H9 (cell line): ENCODE data around the gene XIRP2. TPM values are rescaled to one million over a fixed set of nuclear protein-coding genes. Genes with fewer than 3 reads are reported as not detected.
A peak's percentile ranks its signal among the peaks of the same experiment; 100 is the strongest.

Source experiments
- DNase-seq: peaks from one replicate; pipeline ENCODE4 v3.0.0-alpha.2; 2017
- H2AFZ ChIP-seq: one replicate; pipeline ENCODE4 v1.6.1; 2013; ENCODE audit warnings: mild to moderate bottlenecking, low read length, control low read depth, moderate library complexity
- H2AK5ac ChIP-seq: 2 replicates; pipeline ENCODE4 v1.6.1; 2013; ENCODE audit warnings: low read length, control low read depth, mixed read lengths; ENCODE audit not compliant: insufficient read length
- H2BK120ac ChIP-seq: one replicate; pipeline ENCODE4 v1.6.1; 2013; ENCODE audit warnings: low read depth, mild to moderate bottlenecking, low read length, control low read depth, inconsistent platforms; ENCODE audit not compliant: poor library complexity, severe bottlenecking
- H2BK12ac ChIP-seq: 2 replicates; pipeline ENCODE4 v1.6.1; 2013; ENCODE audit warnings: low read length, control low read depth, mixed read lengths, low read depth; ENCODE audit not compliant: insufficient read length
- H2BK15ac ChIP-seq: 2 replicates; pipeline ENCODE4 v1.6.1; 2013; ENCODE audit warnings: low read depth, low read length, control low read depth
- H2BK20ac ChIP-seq: one replicate; pipeline ENCODE4 v1.6.1; 2013; ENCODE audit warnings: low read depth, mild to moderate bottlenecking, low read length, control low read depth, inconsistent platforms; ENCODE audit not compliant: poor library complexity, severe bottlenecking
- H2BK5ac ChIP-seq: 2 replicates; pipeline ENCODE4 v1.6.1; 2013; ENCODE audit warnings: low read length, control low read depth, mixed read lengths; ENCODE audit not compliant: insufficient read length
- H3K14ac ChIP-seq: 2 replicates; pipeline ENCODE4 v1.6.1; 2013; ENCODE audit warnings: low read length, control low read depth; ENCODE audit not compliant: insufficient read depth
- H3K18ac ChIP-seq: 2 replicates; pipeline ENCODE4 v1.6.1; 2013; ENCODE audit warnings: low read depth, mild to moderate bottlenecking, mixed read lengths, low read length, control low read depth; ENCODE audit not compliant: insufficient read length
- H3K23ac ChIP-seq: 2 replicates; pipeline ENCODE4 v1.6.1; 2013; ENCODE audit warnings: low read length, control low read depth, mixed read lengths, low read depth; ENCODE audit not compliant: insufficient read length
- H3K23me2 ChIP-seq: 2 replicates; pipeline ENCODE4 v1.6.1; 2013; ENCODE audit warnings: low read depth, mild to moderate bottlenecking, mixed read lengths, low read length, control low read depth; ENCODE audit not compliant: insufficient read length, poor library complexity, severe bottlenecking
- H3K27ac ChIP-seq: 2 replicates; pipeline ENCODE4 v1.5.1; 2013; ENCODE audit warnings: low read length, control low read depth, mixed read lengths, low read depth; ENCODE audit not compliant: insufficient read length
- H3K27me3 ChIP-seq: 2 replicates; pipeline ENCODE4 v1.6.1; 2013; ENCODE audit warnings: low read length, control low read depth, inconsistent platforms; ENCODE audit not compliant: insufficient read depth
- H3K4ac ChIP-seq: 2 replicates; pipeline ENCODE4 v1.6.1; 2013; ENCODE audit warnings: low read depth, mild to moderate bottlenecking, control low read depth, inconsistent platforms, low read length, moderate library complexity
- H3K4me1 ChIP-seq: 2 replicates; pipeline ENCODE4 v1.6.1; 2013; ENCODE audit warnings: low read length, control low read depth, inconsistent platforms; ENCODE audit not compliant: insufficient read depth
- H3K4me2 ChIP-seq: 2 replicates; pipeline ENCODE4 v1.6.1; 2013; ENCODE audit warnings: low read length, control low read depth, mixed read lengths; ENCODE audit not compliant: insufficient read length, insufficient read depth
- H3K56ac ChIP-seq: 2 replicates; pipeline ENCODE4 v1.6.1; 2013; ENCODE audit warnings: low read depth, mild to moderate bottlenecking, mixed read lengths, low read length, control low read depth; ENCODE audit not compliant: insufficient read length
- H3K79me1 ChIP-seq: 2 replicates; pipeline ENCODE4 v1.6.1; 2013; ENCODE audit warnings: low read depth, mild to moderate bottlenecking, moderate library complexity, low read length, control low read depth, inconsistent platforms; ENCODE audit not compliant: insufficient read depth, poor library complexity, severe bottlenecking
- H3K79me2 ChIP-seq: 2 replicates; pipeline ENCODE4 v1.6.1; 2013; ENCODE audit warnings: low read length, control low read depth, inconsistent platforms; ENCODE audit not compliant: insufficient read depth
- H3K9ac ChIP-seq: 2 replicates; pipeline ENCODE4 v1.6.1; 2013; ENCODE audit warnings: low read length, control low read depth, mixed read lengths; ENCODE audit not compliant: insufficient read length; ENCODE audit errors: extremely low read depth
- H3K9me3 ChIP-seq: one replicate; pipeline ENCODE4 v1.6.1; 2013; ENCODE audit warnings: low read depth, low read length, inconsistent platforms; ENCODE audit not compliant: control insufficient read depth
- H3T11ph ChIP-seq: one replicate; pipeline ENCODE4 v1.6.1; 2013; ENCODE audit warnings: mild to moderate bottlenecking, low read length, control low read depth, inconsistent platforms
- H4K20me1 ChIP-seq: one replicate; pipeline ENCODE4 v1.6.1; 2013; ENCODE audit not compliant: control insufficient read depth, insufficient read length, insufficient read depth
- H4K5ac ChIP-seq: 2 replicates; pipeline ENCODE4 v1.6.1; 2013; ENCODE audit warnings: low read depth, mild to moderate bottlenecking, mixed read lengths, low read length, control low read depth; ENCODE audit not compliant: insufficient read length
- H4K8ac ChIP-seq: replicated peaks from 2 replicates; pipeline ENCODE4 v1.6.1; 2013; ENCODE audit warnings: low read length, control low read depth, mixed read lengths, low read depth; ENCODE audit not compliant: insufficient read length
- H4K91ac ChIP-seq: 2 replicates; pipeline ENCODE4 v1.6.1; 2013; ENCODE audit warnings: low read depth, mild to moderate bottlenecking, moderate library complexity, mixed read lengths, low read length, control low read depth; ENCODE audit not compliant: insufficient read length
- H3K27ac Mint-ChIP-seq, 3 experiments: 2 replicates in 2 of 3; 3 replicates in 1 of 3; pipeline ENCODE4 v1.8.0; 2020 to 2021; ENCODE audit warnings: mixed read lengths in 3 of 3, mild to moderate bottlenecking in 1 of 3, moderate library complexity in 1 of 3
- H3K27me3 Mint-ChIP-seq: 2 replicates; pipeline ENCODE4 v1.8.0; 2021; ENCODE audit warnings: low read depth, mild to moderate bottlenecking, moderate library complexity, mixed read lengths
- H3K36me3 Mint-ChIP-seq, 3 experiments: 2 replicates in 2 of 3; 3 replicates in 1 of 3; pipeline ENCODE4 v1.8.0; 2020 to 2021; ENCODE audit warnings: low read depth in 3 of 3, mixed read lengths in 3 of 3; ENCODE audit not compliant: insufficient read depth in 1 of 3
- H3K4me1 Mint-ChIP-seq, 2 experiments: 2 replicates each; pipeline ENCODE4 v1.8.0; 2020; ENCODE audit warnings: mixed read lengths in 2 of 2
- H3K4me3 Mint-ChIP-seq, 2 experiments: 2 replicates in 1 of 2; 3 replicates in 1 of 2; pipeline ENCODE4 v1.8.0; 2020 to 2021; ENCODE audit warnings: mild to moderate bottlenecking in 2 of 2, mixed read lengths in 2 of 2, moderate library complexity in 1 of 2
- H3K9me3 Mint-ChIP-seq, 2 experiments: 2 replicates in 1 of 2; 3 replicates in 1 of 2; pipeline ENCODE4 v1.8.0; 2020; ENCODE audit warnings: mild to moderate bottlenecking in 2 of 2, mixed read lengths in 2 of 2, moderate library complexity in 1 of 2
- CTCF ChIP-seq: fragments of 200-600 bp; sonication (generic); conservative IDR thresholded peaks from 3 replicates; pipeline ENCODE4 v1.8.0; 2021; ENCODE audit warnings: antibody characterized with exemption, mild to moderate bottlenecking
- WGBS: extraction: QIAGEN DNeasy Blood & Tissue Kit; methylation state at CpG from one replicate; pipeline ENCODE4 v1.1.7; 2013; ENCODE audit warnings: missing lambda C conversion rate, low lambda C conversion rate, mixed read lengths; ENCODE audit not compliant: insufficient read length; ENCODE audit errors: extremely low coverage; 5-methylcytosine and 5-hydroxymethylcytosine counted together
- total RNA-seq: library from RNA; stranded (reverse); gene quantifications from 2 replicates; pipeline ENCODE4 v1.2.1, GENCODE V29; 2021

XIRP2 gene
- total RNA-seq, 1 experiment from 2014 or later, result 0.07 TPM

GRCh38 chr2:166944909-166945308 lies 56.6 kb downstream of the XIRP2 start:
- no peak overlapping the region for H2BK120ac ChIP-seq
- H3K27ac Mint-ChIP-seq, result no peak overlapping the region
- DNase-seq, result no peak

More at GRCh38 chr2:166944909-166945308, 56.6 kb downstream of the XIRP2 start:
- no peak overlapping the region for H4K91ac ChIP-seq
- no peak overlapping the region for H3K14ac ChIP-seq
- H3K56ac ChIP-seq, result no peak overlapping the region
- no peak overlapping the region for H2AFZ ChIP-seq
- H3K79me2 ChIP-seq, result no peaks in the 10 kb centered on the region
- H3K27me3 ChIP-seq, result no peaks in the 10 kb centered on the region
- no peaks in the 10 kb centered on the region for H3K9me3 ChIP-seq
- H3T11ph ChIP-seq, result no peak overlapping the region
- H3K9me3 Mint-ChIP-seq, result peaks cover 0 to 10% of the 10 kb centered on the region in 2 experiments; a peak in 3 of 5 replicates
- no peaks in the 10 kb centered on the region for H3K4me1 Mint-ChIP-seq
- H3K18ac ChIP-seq, result no peak overlapping the region
- no peak overlapping the region for H3K4me3 Mint-ChIP-seq
- TF ChIP-seq CTCF, result 0 out of 3 replicates have a peak, but pooled peaks have one; percentile 27
- no peaks in the 10 kb centered on the region for H3K23me2 ChIP-seq
- H3K23ac ChIP-seq, result no peak overlapping the region
- no peak overlapping the region for H2BK20ac ChIP-seq
- H4K8ac ChIP-seq, result no peak overlapping the region
- no peaks in the 10 kb centered on the region for H4K20me1 ChIP-seq
- H2BK12ac ChIP-seq, result no peak overlapping the region
- H3K4ac ChIP-seq, result no peak overlapping the region
- H3K27me3 Mint-ChIP-seq, result no peaks in the 10 kb centered on the region; the same call in 1 of the 2 replicates
- H2BK5ac ChIP-seq, result no peak overlapping the region
- H3K4me2 ChIP-seq, result no peak overlapping the region
- H3K27ac ChIP-seq, result no peak overlapping the region
- no peak overlapping the region for H2BK15ac ChIP-seq
- no CpG with 5 or more reads among the region's 1 CpG for WGBS
- H2AK5ac ChIP-seq, result no peak overlapping the region
- no peak overlapping the region for H4K5ac ChIP-seq
- peaks cover 0 to 9% (median 2%) of the 10 kb centered on the region in 3 experiments; a peak in 3 of 7 replicates for H3K36me3 Mint-ChIP-seq
- no peaks in the 10 kb centered on the region for H3K4me1 ChIP-seq
- no peaks in the 10 kb centered on the region for H3K79me1 ChIP-seq
- H3K9ac ChIP-seq, result no peak overlapping the region
